NCI-H524 treated with DMSO at 0.1 percent for 48 hours (cell line): ENCODE measurements around the gene PDZD4.

Experiments
- DNase-seq: peaks from one replicate; lab custom pipeline; 2025; lab: John Stamatoyannopoulos, UW

Gene PDZD4

GRCh38 chrX:153786669-153787068 is 43.7 kb downstream of the PDZD4 start:
- DNase-seq, result no peak

GRCh38 chrX:153784325-153784967 is 45.9 kb downstream of the PDZD4 start:
- no peak for DNase-seq

GRCh38 chrX:153783378-153784013 is 46.8 kb downstream of the PDZD4 start:
- no peak for DNase-seq

GRCh38 chrX:153782871-153783270 is 47.5 kb downstream of the PDZD4 start:
- DNase-seq, result no peak

GRCh38 chrX:153782313-153782712 is 48.0 kb downstream of the PDZD4 start:
- DNase-seq, result no peak

GRCh38 chrX:153781428-153782047 is 48.8 kb downstream of the PDZD4 start:
- DNase-seq, result no peak

- DNase-seq, result no peak
Observed at GRCh38 chrX:153780678-153781427, 49.5 kb downstream of the PDZD4 start, which contains the start of gene SRPK3. Gene SRPK3, plus strand, starts transcription at chrX:153781041. Its CDS starts 46 bp downstream, at chrX:153781087.

- DNase-seq, result no peak
Observed at GRCh38 chrX:153779891-153780677, 50.3 kb downstream of the PDZD4 start.

GRCh38 chrX:153778684-153779101 is 51.7 kb downstream of the PDZD4 start:
- DNase-seq, result no peak

GRCh38 chrX:153778181-153778580 is 52.2 kb downstream of the PDZD4 start:
- no peak for DNase-seq

GRCh38 chrX:153777261-153778090 is 52.9 kb downstream of the PDZD4 start:
- no peak for DNase-seq

GRCh38 chrX:153776611-153777045 is 53.7 kb downstream of the PDZD4 start:
- no peak for DNase-seq

- no peak for DNase-seq
Observed at GRCh38 chrX:153776120-153776599, 54.2 kb downstream of the PDZD4 start.

GRCh38 chrX:153775293-153776119 is 54.8 kb downstream of the PDZD4 start:
- no peak for DNase-seq

- no peak for DNase-seq
Observed at GRCh38 chrX:153774576-153775292, 55.6 kb downstream of the PDZD4 start.

- no peak for DNase-seq
Observed at GRCh38 chrX:153773741-153774575, 56.4 kb downstream of the PDZD4 start.

- no peak for DNase-seq
Observed at GRCh38 chrX:153773218-153773611, 57.1 kb downstream of the PDZD4 start.
